NCI-H82 treated with DMSO at 0.1 percent for 48 hours (cell line): ENCODE measurements around the gene NPC1.

ENCODE experiments used
- DNase-seq: peaks from one replicate; lab custom pipeline; 2025; ENCODE audit not compliant: unreplicated experiment; lab: John Stamatoyannopoulos, UW

Gene NPC1

DNA sequence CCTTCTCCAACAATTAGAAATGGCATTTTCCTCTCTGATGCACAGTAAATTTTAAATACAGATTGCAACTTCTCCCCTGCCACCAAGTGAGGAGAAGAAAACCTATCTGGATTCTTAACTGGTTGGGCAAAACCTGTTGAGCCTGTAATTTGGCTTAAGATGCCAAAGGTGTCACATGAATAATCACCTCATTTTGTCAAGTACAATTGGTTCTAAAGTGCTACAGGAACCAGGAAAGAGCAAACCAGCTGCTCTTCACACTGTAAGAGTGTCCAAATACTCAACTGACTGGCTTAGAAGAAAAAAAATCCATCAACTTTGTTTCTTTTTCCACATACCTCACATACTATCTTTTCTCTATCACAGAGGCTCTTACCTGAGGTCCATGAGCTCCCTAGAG is 35.4 kb downstream of the NPC1 start:
- DNase-seq: no peak

DNA sequence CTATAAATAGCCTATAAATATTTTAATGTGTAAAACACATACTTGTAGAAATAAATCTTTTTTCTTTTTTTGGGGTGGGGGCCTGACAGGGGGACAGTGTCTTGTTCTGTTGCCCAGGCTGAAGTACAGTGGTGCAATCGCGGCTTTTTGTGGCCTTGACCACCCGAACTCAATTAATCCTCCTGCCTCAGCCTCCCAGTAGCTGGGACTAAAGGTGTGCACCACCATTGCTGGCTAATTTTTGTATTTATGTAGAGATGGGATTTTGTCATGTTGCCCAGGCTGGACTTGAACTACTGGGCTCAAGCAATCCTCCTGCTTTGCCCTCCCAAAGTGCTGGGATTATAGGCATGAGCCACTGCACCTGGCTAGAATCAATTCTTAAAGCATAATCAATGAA is 37.6 kb downstream of the NPC1 start:
- no peak for DNase-seq

DNA sequence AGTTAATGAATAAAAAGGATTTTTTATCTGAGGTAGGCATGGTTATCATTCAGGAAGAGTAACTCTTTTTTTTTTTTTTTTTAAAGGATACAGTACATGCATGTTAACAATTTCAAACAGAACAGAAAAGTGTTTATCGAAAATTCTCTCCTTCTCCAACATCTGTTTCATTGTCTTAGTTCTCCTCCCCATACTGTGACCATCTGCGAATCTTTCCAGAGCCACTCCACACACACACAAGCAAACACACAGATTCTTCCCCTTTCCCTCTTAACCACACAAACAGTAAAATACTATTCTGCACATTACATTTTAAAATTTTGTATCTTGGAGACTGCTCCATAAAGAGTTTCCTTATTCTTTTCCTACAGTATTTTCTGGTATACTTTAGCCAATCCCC is 38.0 kb downstream of the NPC1 start:
- DNase-seq: no peak

DNA sequence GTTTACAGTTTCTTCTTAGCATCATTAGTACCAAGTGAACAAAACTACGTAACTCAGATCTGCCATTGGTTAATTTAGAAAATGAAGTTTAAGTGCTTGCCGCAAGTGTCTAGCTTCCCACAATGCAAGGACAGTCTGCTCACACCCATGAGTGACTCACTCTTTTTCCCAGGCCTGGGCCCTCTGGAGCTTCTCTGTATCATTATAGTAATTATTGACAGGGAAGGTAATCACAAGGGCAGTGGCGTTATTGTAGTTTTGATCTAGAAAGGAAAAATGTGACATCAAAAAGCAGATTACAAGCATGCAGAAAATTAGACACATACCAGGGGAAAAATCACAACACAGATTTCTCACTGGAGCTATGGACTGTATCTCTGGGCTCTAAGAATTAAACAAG is 38.5 kb downstream of the NPC1 start:
- no peak for DNase-seq

DNA sequence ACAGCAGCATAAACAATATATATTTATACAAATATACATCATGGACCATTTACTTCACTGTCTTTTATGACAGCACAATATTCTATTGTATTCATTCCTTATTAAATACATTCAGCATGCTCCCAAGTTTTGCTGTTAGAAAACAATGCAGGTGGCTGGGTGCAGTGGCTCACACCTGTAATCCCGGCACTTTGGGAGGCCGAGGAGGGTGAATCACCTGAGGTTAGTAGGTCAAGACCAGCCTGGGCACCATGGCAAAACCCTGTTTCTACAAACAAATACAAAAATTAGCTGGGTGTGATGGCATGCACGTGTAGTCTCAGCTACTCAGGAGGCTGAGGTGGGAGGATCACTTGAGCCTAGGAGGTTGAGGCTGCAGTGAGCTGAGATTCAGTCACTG is 39.0 kb downstream of the NPC1 start:
- DNase-seq: no peak

DNA sequence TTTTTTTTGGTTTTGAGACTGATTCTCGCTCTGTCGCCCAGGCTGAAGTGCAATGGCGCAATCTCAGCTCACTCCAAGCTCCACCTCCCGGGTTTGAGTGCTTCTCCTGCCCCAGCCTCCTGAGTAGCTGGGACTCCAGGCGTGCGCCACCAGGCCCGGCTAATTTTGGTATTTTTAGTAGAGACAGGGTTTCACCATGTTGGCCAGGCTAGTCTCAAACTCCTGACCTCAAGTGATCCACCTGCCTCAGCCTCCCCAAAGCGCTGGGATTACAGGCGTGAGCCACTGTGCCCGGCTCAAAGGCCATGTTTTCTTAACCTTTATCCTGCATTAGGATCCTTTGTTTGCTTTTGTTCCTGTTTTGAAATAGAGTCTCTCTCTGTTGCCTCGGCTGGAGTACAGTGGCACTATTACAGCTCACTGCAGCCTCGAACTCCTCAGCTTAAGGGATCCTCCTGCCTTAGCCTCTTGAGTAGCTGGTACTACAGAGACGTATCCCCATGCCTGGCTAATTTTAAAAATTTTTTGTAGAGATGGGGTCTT is 41.0 kb downstream of the NPC1 start:
- DNase-seq: no peak

DNA sequence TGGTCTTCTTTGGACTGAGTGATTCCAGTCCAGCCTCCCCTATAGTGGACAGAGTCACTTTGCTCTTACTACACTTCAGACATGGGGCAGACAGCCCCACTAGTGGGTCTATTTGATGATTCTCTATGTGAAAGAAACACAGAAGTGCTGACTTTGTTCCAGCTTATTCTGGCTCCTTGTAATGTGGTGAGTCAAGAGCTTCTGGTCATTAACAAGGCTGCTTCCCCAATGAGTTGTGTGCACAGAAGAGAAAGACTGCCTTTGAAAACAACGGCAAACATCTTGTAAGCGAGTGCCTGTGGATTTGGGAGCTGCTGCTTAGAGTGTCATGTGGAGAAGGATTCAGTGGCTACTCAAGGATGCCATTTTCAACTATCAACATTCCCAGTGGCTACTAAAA is 43.8 kb downstream of the NPC1 start:
- DNase-seq: no peak

DNA sequence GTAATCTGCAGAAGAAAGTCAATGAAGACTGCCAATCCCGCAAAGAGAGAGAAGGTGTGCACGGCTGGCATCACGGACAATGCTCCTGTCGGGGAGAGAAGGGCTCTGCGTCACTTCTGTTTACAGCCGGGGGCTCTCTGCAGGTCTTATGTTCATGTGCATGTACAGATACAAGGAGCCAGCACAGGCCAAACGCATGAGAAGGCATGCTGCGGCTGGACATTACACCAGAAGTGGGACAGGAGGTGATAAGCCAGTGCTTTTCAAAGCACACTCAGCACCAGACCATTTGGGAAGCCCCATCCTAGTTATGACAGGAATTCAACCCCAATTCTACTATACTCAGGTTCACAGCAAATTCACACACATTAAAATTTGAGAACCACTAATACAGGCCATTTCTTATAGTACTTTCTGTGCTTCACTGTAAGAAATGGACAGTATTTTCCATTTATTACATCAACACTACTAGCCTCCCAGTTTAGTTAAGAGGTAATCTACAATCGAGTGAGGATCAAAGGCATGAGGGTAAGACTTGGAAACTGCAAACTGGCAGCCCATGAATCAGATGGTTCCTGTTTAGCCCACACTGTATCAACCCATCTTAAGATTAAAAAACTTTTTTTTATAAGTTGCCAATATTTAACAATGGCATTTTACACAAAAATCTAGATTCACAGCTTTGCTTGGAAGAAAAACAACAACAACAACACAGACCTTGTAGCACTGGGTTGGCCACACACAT is 44.8 kb downstream of the NPC1 start:
- no peak for DNase-seq

DNA sequence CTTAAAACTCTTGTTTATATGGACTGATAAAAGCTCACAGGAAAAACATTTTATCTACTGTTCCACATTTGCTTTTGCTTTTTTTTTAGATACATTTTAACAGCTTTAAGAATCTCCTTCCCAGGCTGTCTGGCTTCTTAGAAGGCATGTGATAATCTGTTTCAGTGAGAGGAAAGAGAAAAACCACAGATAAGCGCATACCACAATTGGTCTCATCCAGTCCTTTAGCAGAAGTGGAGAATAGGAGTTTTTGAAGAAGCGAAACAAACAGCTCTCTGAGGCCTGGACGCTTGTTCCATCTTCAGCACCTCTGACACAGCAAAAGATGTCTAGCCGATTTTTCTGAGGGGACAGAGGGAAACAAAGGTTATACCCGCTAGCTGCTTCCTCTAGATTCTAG is 45.4 kb downstream of the NPC1 start:
- no peak for DNase-seq

DNA sequence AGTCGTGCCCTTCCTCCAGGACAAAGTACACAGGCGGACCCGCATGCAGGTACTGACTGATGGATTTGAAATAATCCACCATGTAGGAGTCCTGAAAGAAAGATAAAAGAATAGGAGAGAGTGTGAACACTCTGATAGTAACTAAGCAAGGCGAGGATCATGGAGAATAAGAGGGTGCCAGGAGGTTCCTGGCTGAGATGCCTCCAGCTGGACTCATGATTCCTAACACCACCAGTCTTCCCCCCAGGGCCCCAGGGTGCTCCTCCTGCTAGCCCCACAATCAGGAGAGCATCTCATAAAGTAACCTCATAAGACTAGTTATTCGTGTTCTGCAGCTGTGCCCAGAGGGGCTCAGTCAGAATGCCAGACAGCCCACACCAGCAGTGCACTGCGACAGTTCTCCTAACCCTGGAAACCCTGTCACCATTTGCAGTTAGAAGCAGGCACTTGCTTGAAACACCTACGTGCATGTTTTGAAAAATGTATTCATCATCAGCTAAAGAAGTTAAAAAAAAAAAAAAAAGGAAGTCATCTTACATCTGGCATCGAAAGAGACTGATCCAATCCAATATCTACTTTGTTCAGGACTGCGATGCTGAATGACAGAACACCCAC is 46.3 kb downstream of the NPC1 start:
- DNase-seq: no peak

DNA sequence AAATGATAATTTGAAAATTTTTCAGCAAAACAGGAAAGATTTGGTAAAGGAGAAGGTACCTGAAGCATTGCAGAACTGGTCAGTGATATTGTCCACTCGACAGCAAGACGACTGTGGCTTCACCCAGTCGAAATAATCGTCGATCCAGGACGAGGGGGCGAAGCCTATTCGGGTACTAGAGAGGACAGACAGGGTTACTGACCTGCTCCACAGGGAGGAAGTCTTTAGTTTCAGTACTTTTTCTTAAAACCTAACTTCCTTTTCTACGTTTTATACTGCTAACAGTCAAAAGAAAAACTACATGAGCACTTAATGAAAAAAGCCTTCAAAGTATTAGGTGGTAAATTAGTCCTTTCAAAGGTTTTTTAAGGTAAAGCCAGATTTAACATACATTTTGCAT is 47.0 kb downstream of the NPC1 start:
- DNase-seq: no peak

DNA sequence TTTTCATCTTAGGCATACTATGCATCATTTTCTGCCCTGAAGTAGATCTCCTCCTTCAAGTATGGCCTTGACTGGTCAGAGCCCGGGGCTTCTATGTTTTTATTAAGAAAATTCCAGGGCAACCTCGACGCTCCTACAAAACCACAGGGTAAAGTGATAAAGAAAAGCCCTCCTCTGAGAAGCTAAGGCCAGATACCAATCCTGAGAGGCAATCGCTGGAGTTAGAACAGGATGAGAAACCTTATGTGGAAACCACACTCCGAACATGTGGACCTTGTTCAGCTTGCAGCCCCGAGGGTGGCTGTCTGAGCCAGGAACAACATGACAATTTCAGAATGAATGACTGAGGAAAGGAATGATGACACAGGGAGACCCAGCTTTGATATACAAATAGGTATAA is 47.4 kb downstream of the NPC1 start:
- DNase-seq: no peak

DNA sequence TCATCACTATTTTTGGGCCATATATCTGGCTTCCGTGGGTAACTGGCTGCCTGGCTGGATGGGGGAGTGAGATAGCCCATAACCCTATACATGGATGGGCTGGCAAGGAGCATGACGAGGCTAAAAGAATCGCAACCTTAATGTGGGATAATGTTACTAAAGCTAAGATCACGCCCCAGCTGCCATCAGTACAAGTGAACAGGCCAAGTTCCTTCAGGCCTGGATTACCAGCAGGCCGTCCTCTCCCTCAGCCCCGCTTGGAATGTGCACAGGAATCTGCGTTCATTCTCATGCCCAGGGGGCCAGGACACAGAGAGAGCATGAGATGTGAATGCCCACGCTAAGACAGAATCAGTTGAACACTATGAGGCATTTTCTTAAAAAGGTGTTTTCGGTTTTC is 48.3 kb downstream of the NPC1 start:
- DNase-seq: no peak

DNA sequence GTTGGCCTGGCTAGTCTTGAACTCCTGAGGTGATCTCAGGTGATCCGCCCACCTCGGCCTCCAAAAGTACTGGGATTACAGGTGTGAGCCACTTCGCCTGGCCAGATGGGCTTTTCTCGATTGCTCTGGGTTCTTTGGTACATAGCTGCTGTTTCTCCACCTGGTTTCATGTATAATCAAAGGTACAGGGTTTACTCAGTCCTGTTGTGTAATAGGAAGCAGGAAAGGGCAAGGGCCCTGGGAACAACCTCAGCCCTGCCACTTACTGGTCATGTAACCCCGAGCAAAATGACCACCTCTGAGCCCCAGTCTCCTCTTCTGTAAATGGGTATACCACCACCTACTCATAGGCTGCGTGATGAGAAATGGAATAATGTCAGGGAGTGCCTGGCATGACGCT is 49.0 kb downstream of the NPC1 start:
- DNase-seq: no peak

DNA sequence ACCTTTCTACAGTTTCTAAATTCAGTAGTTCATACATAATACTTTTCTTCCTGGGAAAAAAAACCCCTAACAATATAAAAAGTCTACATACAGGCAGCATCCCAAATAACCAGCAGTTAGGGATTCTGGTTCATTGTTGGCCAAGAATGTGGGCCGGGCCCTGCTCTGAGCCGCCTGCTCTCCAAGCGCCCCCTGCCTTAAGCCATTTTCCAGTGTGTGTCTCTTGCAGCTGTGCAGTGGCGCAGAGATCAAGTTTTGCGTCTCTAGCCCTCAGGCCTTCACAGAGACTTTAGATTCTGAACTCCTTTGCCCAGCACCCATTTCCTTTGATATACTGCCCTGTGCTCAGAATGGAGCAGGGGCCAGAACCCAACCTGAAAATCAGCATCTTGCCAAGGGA is 50.1 kb downstream of the NPC1 start:
- DNase-seq: no peak

DNA sequence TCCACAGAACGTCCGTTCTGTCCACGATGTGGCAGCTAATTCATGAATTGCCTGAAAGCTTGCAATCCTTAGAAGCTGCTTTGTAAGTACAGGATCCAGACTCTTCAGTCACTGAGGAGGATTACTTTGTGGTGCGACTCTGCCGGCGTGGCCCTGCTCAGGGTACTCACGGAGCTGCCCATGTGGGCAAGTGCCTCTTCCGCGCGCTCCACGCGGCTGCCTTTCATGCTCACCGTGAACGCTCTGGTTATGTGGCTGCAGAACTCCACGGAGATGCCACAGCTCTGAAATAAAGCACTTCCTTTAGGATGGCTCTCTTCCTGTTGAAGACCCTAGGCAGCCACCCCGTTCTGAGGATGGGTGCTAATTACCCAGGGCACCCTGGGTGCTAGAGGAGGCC is 52.0 kb downstream of the NPC1 start:
- DNase-seq: no peak

DNA sequence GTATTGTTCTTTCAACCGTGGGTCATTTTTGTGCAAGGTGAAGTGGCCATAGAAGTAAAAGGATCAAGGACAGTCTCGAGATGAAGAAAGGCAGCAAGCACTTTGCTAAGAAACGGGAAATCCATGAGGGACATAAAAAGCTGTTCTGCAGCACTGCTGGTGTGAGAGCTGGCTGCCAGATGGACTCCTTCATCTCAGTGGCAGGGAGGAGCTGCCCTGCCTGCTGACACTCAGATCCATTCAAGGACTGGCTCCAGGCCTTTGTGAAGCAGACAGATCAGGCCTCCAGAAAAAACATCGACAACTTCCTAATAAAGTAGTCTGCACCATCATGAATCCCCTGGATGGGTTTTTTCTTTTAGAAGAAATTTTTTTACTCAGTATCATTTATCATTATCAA is 53.5 kb downstream of the NPC1 start:
- no peak for DNase-seq

DNA sequence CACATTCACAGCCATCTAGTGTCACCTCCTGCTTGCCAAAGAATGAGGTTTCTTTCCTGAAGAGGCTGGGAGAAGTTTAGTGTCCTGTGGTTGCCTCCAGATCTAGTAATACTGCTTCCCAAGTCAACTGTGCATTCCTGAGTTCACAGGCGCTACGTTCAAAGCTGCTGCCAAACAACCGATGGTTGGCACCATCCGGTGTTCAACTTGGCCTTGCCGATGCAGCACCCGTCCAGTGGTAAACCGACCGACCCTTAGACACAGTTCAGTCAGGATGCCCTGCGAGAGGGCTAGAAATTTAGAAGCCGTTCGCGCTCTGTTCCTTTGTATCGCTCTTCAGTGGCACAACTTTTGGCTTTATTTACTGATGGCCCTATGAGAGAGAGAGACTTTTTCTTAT is 54.4 kb downstream of the NPC1 start:
- DNase-seq: no peak

DNA sequence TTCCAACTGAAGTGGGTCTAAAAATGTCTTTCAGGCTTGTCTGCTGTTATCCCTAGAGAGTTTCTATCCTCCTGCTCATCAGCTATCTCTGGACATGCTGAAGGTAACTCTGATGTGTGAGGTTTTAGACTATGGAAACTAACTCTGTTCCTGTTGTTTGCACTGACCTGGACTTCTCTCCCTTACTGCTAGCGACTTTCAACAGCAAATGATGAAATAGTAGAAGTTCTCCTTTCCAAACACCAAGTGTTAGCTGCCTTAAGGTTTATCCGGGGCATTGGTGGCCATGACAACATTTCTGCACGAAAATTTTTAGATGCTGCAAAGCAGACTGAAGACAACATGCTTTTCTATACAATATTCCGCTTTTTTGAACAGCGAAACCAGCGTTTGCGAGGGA is 56.1 kb downstream of the NPC1 start:
- no peak for DNase-seq

DNA sequence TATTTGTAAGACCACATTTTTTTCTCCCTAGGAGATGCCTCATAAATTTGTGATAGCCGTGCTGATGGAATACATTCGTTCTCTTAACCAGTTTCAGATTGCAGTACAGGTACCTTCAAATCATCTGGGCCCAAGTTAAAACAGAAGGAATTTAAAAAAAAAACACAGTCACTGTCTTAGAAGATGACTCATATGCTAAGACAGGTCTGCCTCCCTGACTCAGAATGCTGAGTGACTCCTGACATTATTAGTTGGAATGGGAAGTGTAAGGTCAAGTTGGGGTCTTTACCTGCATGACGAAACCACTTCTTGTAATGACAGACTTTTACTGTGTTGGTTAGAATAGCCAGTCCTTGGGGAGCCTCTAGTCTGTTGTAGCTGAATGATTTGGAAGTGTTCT is 56.7 kb downstream of the NPC1 start:
- no peak for DNase-seq

DNA sequence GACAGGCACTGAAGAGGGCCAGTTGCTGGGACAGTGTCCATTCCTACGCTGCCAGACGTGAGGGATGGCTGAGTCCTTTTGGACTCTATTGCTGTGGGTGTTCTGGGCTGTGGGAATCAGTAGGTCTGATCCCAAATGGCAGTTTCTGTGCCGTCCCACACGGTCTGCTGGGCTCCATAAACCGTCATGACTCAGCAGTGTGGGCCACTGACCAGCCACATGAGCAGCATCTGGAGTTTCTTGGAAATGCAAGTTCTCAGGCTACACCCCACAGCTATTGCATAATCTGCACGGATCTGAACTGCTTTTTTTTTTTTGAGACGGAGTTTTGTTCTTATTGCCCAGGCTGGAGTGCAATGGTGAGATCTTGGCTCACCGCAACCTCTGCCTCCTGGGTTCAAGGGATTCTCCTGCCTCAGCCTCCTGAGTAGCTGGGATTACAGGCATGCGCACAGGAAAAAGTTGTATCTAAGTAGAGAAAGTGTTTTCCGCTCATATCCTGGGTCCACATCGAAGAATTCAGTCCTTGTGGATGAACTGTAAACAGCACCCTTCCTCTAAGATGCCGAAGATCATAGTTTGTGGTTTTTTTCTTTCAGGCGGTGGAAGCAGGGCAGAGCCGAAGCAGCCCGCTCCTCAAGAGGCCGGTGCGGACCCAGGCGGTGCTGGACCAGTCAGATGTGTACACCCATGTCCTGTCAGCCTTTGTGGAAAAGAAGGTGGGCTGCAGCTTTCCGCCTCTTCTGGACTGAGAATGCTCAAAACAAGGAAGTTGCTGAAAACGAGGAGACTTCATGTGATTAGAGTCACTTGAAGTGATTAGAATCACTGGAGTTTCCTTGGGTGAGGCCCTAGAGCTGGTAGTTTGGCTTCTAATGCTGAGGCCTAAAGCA is 57.5 kb downstream of the NPC1 start:
- no peak for DNase-seq

DNA sequence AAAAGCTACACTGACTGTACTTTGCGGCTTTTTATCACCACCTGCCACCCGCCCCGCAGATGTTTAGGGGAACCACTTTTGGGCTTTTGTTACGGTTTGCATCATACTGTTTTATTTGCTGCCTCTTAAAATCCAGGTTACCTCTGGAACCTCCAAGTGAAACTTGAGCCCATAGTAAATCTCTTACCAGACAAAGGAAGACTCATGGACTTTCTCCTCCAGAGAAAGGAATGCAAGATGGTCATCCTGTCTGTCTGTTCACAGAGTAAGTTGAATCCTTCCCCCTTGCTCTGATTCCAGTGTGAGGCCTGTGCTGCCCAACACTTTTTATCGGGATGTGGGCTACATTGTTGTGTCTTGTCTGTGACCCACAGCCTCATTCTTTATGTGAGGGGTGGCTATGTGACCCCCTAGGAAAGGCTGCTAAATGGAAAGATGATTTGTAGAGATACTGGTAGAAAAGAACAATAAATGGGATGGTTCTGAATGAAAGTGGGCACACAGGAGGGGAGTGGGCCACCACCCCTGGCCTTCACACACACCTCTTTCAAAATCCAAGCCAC is 59.7 kb downstream of the NPC1 start:
- DNase-seq: no peak
